CD4-positive, alpha-beta T cell (primary cell): ENCODE data around the gene LDLRAD4. TPM values are rescaled to one million over a fixed set of nuclear protein-coding genes. Genes with fewer than 3 reads are reported as not detected.

Experiments used
- ATAC-seq: fragments of 200-7000 bp; cut with Tn5 transposase; one replicate; pipeline ENCODE4 v1.10.0; 2022; ENCODE audit warnings: mild to moderate bottlenecking; ENCODE audit not compliant: poor library complexity
- CTCF ChIA-PET: fragments of 350-600 bp; sonication (Branson Sonifier 250); formaldehyde crosslinking; loops from one replicate; lab custom pipeline; 2021; ENCODE audit warnings: antibody characterized with exemption, inconsistent platforms; lab: Charles Lee
- POLR2A ChIA-PET: fragments of 350-600 bp; sonication (Branson Sonifier 250); formaldehyde crosslinking; loops from one replicate; lab custom pipeline; 2021; ENCODE audit warnings: antibody characterized with exemption, inconsistent platforms; lab: Charles Lee
- DNase-seq, 14 experiments: peaks; one replicate each; pipeline ENCODE4 v3.0.0-alpha.2; 2013 to 2020; ENCODE audit warnings: mixed read lengths in 2 of 14
- H3K27ac ChIP-seq, 2 donors: one replicate each; pipeline versions ENCODE4 v1.5.1 to v1.7.0; 2013; ENCODE audit warnings: low read length in 2 of 2, low read depth in 1 of 2, mild to moderate bottlenecking in 1 of 2
- H3K27me3 ChIP-seq, 2 experiments: 1 replicate in 1 of 2; 2 replicates in 1 of 2; pipeline versions ENCODE4 v1.6.1 to v1.7.0; 2013; ENCODE audit warnings: low read length in 2 of 2, control low read depth in 1 of 2, mild to moderate bottlenecking in 1 of 2, moderate library complexity in 1 of 2; ENCODE audit not compliant: insufficient read depth in 2 of 2, control insufficient read depth in 1 of 2
- H3K36me3 ChIP-seq: one replicate; pipeline ENCODE4 v1.6.1; 2013; ENCODE audit warnings: low read length, control low read depth; ENCODE audit not compliant: insufficient read depth
- H3K4me1 ChIP-seq: one replicate; pipeline ENCODE4 v1.6.1; 2013; ENCODE audit warnings: low read length, control low read depth; ENCODE audit not compliant: insufficient read depth
- H3K4me3 ChIP-seq: one replicate; pipeline ENCODE4 v1.5.1; 2013; ENCODE audit warnings: mild to moderate bottlenecking, low read length, moderate library complexity
- H3K9me3 ChIP-seq, 2 experiments: 1 replicate in 1 of 2; 2 replicates in 1 of 2; pipeline versions ENCODE4 v1.6.1 to v1.7.0; 2013; ENCODE audit warnings: low read length in 2 of 2, mild to moderate bottlenecking in 2 of 2, control low read depth in 1 of 2, moderate library complexity in 1 of 2; ENCODE audit not compliant: control insufficient read depth in 1 of 2, insufficient read depth in 1 of 2
- H3K27ac Mint-ChIP-seq: one replicate; pipeline ENCODE4 v1.8.0; 2020; ENCODE audit warnings: mixed read lengths
- H3K27me3 Mint-ChIP-seq: one replicate; pipeline ENCODE4 v1.8.0; 2021; ENCODE audit warnings: mixed read lengths
- H3K36me3 Mint-ChIP-seq: one replicate; pipeline ENCODE4 v1.8.0; 2021; ENCODE audit warnings: low read depth, mixed read lengths
- H3K4me1 Mint-ChIP-seq: one replicate; pipeline ENCODE4 v1.8.0; 2021; ENCODE audit warnings: low read depth, mixed read lengths
- H3K4me3 Mint-ChIP-seq: one replicate; pipeline ENCODE4 v1.8.0; 2020; ENCODE audit warnings: mild to moderate bottlenecking, mixed read lengths
- H3K9me3 Mint-ChIP-seq: one replicate; pipeline ENCODE4 v1.8.0; 2020; ENCODE audit warnings: mixed read lengths
- intact Hi-C, 2 experiments: fragments of 100-400 bp; cut with DNase I in 1 of 2; cut with micrococcal nuclease in 1 of 2; formaldehyde crosslinking; loops; one replicate each; pipeline versions ENCODE4 v1.15.1 to v1.9.0; 2023 to 2025; cut with DNase I, micrococcal nuclease
- total RNA-seq, 174 experiments: library from RNA in 2 of 174; stranded (reverse) in 2 of 174; gene quantifications; one replicate each; pipeline ENCODE4 v1.2.3 and lab custom pipeline; 2021 to 2026
- TF ChIP-seq, protein P1 (sequence below): fragments of 200-600 bp; IDR thresholded peaks from one replicate; pipeline ENCODE4 v1.8.0; 2022; ENCODE audit warnings: antibody characterized with exemption, mild to moderate bottlenecking

Gene LDLRAD4
- total RNA-seq, 2 experiments from 2014 or later: 51.9 to 52.7 TPM

DNA sequence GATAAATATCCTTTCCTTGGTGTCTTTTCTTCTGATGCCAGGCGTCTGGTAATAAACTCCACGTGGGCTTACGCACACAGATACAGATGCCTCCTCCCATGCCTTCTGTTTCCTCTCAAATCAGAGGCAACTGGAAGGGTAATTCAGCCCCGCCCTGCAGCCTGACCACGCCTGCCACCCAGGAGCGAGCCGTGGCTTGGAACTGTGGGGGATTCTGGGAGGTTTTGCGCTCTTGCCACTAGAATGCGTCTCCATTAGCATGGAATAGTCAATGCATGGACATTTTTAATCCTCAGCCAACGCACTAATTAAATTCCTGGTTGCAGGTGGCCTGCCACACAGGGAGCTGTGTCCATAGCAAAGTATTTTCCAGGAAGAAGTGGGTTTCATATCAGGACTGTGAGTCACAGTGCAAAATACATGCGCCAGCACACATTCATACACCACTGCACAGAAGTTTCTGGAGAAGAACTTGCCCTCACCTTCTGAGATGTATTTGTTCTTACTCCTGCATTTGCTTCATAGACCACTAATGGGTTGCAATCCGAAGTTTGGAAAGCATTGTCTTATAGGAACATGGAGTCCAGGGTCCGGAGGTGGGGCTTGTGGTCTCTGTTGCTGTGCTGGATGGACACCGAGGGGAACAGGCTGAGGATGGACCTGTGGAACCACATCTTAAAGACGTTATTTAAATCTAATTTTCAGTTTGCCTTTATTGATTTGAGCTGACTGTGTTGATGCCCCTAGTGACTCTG, 151.4 kb downstream of the LDLRAD4 start:
- intact Hi-C loops: loop anchor here (10.0 kb wide), 2 partner anchors 135 to 755 kb away; no protein-coding TSS in a partner anchor
- ATAC-seq (peak; percentile 74), DNase-seq (peak in 1 of 14 experiments; percentile 57)
- Histone ChIP-seq H3K27ac (no peak overlapping the region), H3K36me3 (no peaks in the 10 kb centered on the region), H3K4me1 (peaks cover 44% of the 10 kb centered on the region), H3K9me3 (no peaks in the 10 kb centered on the region), H3K4me3 (no peak overlapping the region), H3K27me3 (no peaks in the 10 kb centered on the region)
- Mint-ChIP-seq H3K27ac (peak overlapping the region; percentile 66), H3K4me3 (no peak overlapping the region), H3K36me3 (no peaks in the 10 kb centered on the region), H3K27me3 (no peaks in the 10 kb centered on the region), H3K4me1 (peaks cover 52% of the 10 kb centered on the region), H3K9me3 (no peaks in the 10 kb centered on the region)
- ChIA-PET CTCF (no interaction called here), POLR2A (no interaction called here)
- TF ChIP-seq, protein P1, sequence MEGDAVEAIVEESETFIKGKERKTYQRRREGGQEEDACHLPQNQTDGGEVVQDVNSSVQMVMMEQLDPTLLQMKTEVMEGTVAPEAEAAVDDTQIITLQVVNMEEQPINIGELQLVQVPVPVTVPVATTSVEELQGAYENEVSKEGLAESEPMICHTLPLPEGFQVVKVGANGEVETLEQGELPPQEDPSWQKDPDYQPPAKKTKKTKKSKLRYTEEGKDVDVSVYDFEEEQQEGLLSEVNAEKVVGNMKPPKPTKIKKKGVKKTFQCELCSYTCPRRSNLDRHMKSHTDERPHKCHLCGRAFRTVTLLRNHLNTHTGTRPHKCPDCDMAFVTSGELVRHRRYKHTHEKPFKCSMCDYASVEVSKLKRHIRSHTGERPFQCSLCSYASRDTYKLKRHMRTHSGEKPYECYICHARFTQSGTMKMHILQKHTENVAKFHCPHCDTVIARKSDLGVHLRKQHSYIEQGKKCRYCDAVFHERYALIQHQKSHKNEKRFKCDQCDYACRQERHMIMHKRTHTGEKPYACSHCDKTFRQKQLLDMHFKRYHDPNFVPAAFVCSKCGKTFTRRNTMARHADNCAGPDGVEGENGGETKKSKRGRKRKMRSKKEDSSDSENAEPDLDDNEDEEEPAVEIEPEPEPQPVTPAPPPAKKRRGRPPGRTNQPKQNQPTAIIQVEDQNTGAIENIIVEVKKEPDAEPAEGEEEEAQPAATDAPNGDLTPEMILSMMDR: no peak

DNA sequence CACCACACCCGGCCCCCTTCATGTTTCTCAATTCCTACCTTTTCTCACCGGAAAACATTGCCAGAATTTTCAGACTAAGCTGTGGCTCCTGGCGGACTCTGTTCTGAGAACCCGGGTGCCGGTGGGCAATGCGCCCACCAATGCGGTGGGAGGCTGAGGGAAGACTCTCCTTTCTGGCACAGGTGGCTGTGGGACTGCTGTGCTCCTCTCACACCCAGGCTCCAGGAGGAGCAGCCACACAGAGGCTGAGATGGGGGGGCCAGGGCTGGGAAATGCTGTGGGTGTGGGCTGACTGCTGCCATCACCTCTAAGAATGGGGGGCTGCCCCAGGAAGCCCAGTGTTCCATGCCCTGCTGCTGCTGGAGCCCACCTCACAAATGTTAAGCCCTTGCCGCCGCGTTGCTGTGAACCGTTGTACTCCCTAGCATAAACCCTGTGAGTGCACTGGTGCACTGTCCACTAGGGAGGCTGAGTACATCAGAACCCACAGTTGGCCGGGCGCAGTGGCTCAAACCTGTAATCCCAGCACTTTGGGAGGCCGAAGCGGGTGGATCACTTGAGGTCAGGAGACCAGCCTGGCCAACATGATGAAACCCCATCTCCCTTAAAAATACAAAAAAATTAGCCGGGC, 152.6 kb downstream of the LDLRAD4 start:
- peaks cover 56% of the 10 kb centered on the region for H3K4me1 ChIP-seq
- TF ChIP-seq, protein P1: no peak
- Mint-ChIP-seq H3K36me3 (no peaks in the 10 kb centered on the region), H3K9me3 (no peaks in the 10 kb centered on the region), H3K27ac (peak overlapping the region; percentile 92), H3K4me1 (peaks cover 64% of the 10 kb centered on the region), H3K4me3 (no peak overlapping the region), H3K27me3 (no peaks in the 10 kb centered on the region)
- H3K9me3 ChIP-seq: no peaks in the 10 kb centered on the region
- intact Hi-C loops: loop anchor here (10.0 kb wide), 2 partner anchors 134 to 754 kb away; no protein-coding TSS in a partner anchor
- CTCF ChIA-PET: no interaction called here
- POLR2A ChIA-PET: no interaction called here
- no peak overlapping the region for H3K4me3 ChIP-seq
- no peaks in the 10 kb centered on the region for H3K27me3 ChIP-seq
- H3K36me3 ChIP-seq: no peaks in the 10 kb centered on the region
- H3K27ac ChIP-seq: no peak overlapping the region
- DNase-seq: no peak
- no peak for ATAC-seq

DNA sequence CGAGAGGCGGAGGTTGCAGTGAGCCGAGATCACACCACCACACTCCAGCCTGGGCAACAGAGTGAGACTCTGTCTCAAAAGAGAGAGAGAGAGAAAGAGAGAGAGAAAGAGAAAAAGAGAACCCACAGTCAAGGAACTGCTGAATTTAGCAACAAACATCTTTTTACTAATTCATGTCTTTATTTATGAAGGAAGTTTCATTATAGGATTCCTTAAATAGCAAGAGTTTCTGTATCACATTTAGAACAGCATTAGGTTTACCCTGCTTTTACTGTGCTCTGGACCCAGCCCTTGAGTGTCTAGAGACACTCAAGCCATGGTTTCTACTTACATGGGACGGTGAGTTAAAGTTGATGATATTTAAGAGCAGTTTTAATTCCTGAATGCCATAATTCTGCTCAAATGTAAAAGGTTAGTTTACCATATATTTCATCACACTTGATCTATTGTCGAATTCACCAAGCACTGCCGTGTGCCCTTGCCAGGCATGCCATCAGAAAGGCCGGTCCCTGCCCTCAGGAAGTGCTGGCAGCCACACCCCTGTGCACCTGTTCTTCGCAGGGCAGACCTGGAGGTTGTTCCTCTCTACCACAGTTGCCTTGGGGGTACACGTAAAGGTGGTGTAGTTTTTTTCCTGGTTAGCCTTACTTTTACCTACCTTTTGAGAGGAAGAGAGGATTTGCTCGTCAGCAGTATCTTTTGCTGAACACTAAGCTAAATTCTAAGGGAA, 153.3 kb downstream of the LDLRAD4 start:
- Histone ChIP-seq H3K27me3 (no peaks in the 10 kb centered on the region), H3K36me3 (no peaks in the 10 kb centered on the region), H3K4me3 (no peak overlapping the region), H3K4me1 (peaks cover 63% of the 10 kb centered on the region), H3K9me3 (no peaks in the 10 kb centered on the region), H3K27ac (peak overlapping the region; percentile 22 to 31)
- TF ChIP-seq, protein P1: no peak
- Mint-ChIP-seq H3K4me1 (peaks cover 71% of the 10 kb centered on the region), H3K9me3 (no peaks in the 10 kb centered on the region), H3K36me3 (no peaks in the 10 kb centered on the region), H3K4me3 (peak overlapping the region; percentile 52), H3K27ac (peak overlapping the region; percentile 92), H3K27me3 (no peaks in the 10 kb centered on the region)
- CTCF ChIA-PET: no interaction called here
- POLR2A ChIA-PET: interaction anchor here (0.6 to 1.2 kb wide), 2 partner anchors 10 to 11 kb away, joined by 3 read pairs; no protein-coding TSS in a partner anchor
- DNase-seq (peak in 6 of 14 experiments; percentile 42 to 65 (median 49)), ATAC-seq (no peak)
- intact Hi-C loops: loop anchor here (2.0 to 10.0 kb wide), 3 partner anchors 17 to 753 kb away; no protein-coding TSS in a partner anchor
